HL-60 (cell line): ENCODE measurements around the gene RTL10.

ENCODE experiments used
- DNase-seq, 2 experiments: peaks; one replicate each; pipeline ENCODE4 v3.0.0-alpha.2; 2010 to 2020; ENCODE audit warnings: low read depth in 1 of 2, low spot score in 1 of 2
- H3K27ac ChIP-seq: fragments of 250-450 bp; sonication (Bioruptor Pico); replicated peaks from 2 replicates; pipeline ENCODE4 v1.5.1; 2020; ENCODE audit warnings: mild to moderate bottlenecking, moderate library complexity
- H3K27me3 ChIP-seq: fragments of 250-450 bp; sonication (Bioruptor Pico); 2 replicates; pipeline ENCODE4 v1.5.1; 2021; ENCODE audit warnings: mild to moderate bottlenecking, moderate library complexity; ENCODE audit not compliant: insufficient read depth, poor library complexity, severe bottlenecking
- H3K4me3 ChIP-seq: replicated peaks from 2 replicates; pipeline ENCODE4 v1.5.1; 2011; ENCODE audit warnings: mild to moderate bottlenecking, control low read depth, low read length; ENCODE audit not compliant: insufficient read depth
- CTCF ChIP-seq: IDR thresholded peaks from one replicate; pipeline ENCODE4 v1.5.1; 2011; ENCODE audit warnings: low read length, control low read depth, inconsistent platforms; ENCODE audit not compliant: insufficient read depth
- GABPA ChIP-seq: IDR thresholded peaks from 2 replicates; pipeline ENCODE4 v1.6.1; 2012; ENCODE audit warnings: low read depth
- POLR2AphosphoS5 ChIP-seq: IDR thresholded peaks from 2 replicates; pipeline ENCODE4 v1.6.1; 2012; ENCODE audit warnings: low read depth
- REST ChIP-seq: IDR thresholded peaks from 2 replicates; pipeline ENCODE4 v1.6.1; 2012; ENCODE audit warnings: low read depth; ENCODE audit not compliant: insufficient replicate concordance
- SPI1 ChIP-seq: IDR thresholded peaks from 2 replicates; pipeline ENCODE4 v1.6.1; 2012; ENCODE audit warnings: low read depth, mild to moderate bottlenecking, borderline replicate concordance

Gene RTL10

DNA sequence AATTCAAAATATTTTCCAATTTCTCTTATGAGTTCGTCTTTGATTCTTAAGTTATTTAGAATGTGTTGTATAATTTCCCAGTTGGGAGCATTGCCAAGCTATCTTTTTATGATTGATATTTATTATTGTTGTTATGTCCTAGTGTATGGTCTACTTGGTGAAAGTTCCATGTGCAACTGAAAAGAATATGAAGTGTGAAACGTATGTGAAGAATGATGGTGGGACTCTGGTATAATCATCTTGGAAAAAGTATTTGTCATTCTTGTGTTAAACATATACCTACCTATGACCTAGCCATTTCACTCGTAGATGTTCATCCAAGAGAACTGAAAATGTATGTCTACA is 12.0 kb upstream of the RTL10 start:
- Histone ChIP-seq H3K4me3 (no peak overlapping the region), H3K27ac (no peak overlapping the region), H3K27me3 (no peaks in the 10 kb centered on the region)
- no peak for TF ChIP-seq GABPA
- no peak for TF ChIP-seq CTCF
- no peak for TF ChIP-seq REST
- TF ChIP-seq POLR2AphosphoS5 = no peak
- TF ChIP-seq SPI1 = no peak
- DNase-seq = no peak

GRCh38 chr22:19865141-19865829 is 10.6 kb upstream of the RTL10 start:
- DNase-seq = no peak
- Histone ChIP-seq H3K4me3 (no peak overlapping the region), H3K27ac (no peak overlapping the region), H3K27me3 (no peaks in the 10 kb centered on the region)
- TF ChIP-seq SPI1 = no peak
- no peak for TF ChIP-seq POLR2AphosphoS5
- TF ChIP-seq REST = no peak
- no peak for TF ChIP-seq GABPA
- TF ChIP-seq CTCF = no peak

- Histone ChIP-seq H3K27ac (no peak overlapping the region), H3K27me3 (no peaks in the 10 kb centered on the region), H3K4me3 (no peak overlapping the region)
- no peak for DNase-seq
- TF ChIP-seq POLR2AphosphoS5 (no peak), GABPA (no peak), SPI1 (no peak), CTCF (no peak), REST (no peak)
Measured at GRCh38 chr22:19864538-19865106, 9.9 kb upstream of the RTL10 start.
